Left ventricle myocardium superior (tissue), 1 donor: ENCODE results near the gene ZC3H8. TPM values are rescaled to one million over a fixed set of nuclear protein-coding genes. Genes with fewer than 3 reads are reported as not detected.

Experiments
- ATAC-seq: fragments of 200-7000 bp; cut with Tn5 transposase; one replicate; pipeline ENCODE4 v1.9.1; 2020; ENCODE audit warnings: mild to moderate bottlenecking, moderate library complexity
- DNase-seq: peaks from one replicate; pipeline ENCODE4 v3.0.0-alpha.2; 2020
- intact Hi-C: fragments of 100-400 bp; cut with micrococcal nuclease; formaldehyde crosslinking; loops from one replicate; pipeline ENCODE4 v1.11.0; 2022
- total RNA-seq: library from RNA; stranded (reverse); fragmentation: NEBNext Ultra II Directional; extraction: Animal tissue kit (Norgen Biotek cat#: 25700); gene quantifications from one replicate; pipeline ENCODE4 v1.2.1, GENCODE V29; 2021
- donor health status: DM: no; HTN: yes; CAD: no; lungs with severe emphysema.

Gene ZC3H8
- total RNA-seq, 1 donor from 2014 or later = 14.0 TPM

GRCh38 chr2:112174383-112174782 is 80.5 kb downstream of the ZC3H8 start:
- intact Hi-C loops = no loop called here
- no peak for ATAC-seq
- no peak for DNase-seq

DNA sequence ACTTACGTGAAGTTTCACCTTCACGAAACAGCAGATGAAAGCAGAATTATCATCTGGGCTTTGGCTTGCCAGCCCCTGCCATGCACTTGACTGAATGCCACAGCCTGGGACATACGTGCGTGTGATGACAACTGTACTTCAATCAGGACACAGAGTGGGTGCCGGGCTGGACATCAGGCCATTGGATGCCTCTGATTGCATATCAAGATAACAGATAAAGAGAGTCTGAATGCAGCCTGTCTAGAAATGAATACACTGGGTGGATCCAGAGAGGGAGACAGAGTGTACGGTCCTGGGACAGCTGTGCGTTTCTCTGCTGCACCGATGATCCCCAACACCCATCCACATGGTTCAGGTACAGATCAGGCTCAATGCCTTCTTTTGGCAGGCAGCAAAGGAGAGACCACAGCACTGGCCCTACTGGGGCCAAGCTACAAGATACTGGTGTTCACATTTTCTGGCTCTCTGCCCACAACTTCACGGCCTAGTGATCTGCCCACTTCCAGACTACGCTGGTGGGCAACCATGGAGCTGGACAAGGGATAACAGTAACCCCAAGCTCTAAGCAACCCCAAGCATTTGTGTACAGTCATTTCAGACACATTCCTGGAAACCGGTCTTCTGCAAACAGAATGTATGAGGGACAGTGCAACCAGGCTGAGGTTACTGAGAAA is 81.1 kb downstream of the ZC3H8 start:
- intact Hi-C loops = no loop called here
- DNase-seq (no peak), ATAC-seq (no peak)

GRCh38 chr2:112170495-112170894 is 84.3 kb downstream of the ZC3H8 start:
- DNase-seq (no peak), ATAC-seq (no peak)
- intact Hi-C loops = no loop called here

DNA sequence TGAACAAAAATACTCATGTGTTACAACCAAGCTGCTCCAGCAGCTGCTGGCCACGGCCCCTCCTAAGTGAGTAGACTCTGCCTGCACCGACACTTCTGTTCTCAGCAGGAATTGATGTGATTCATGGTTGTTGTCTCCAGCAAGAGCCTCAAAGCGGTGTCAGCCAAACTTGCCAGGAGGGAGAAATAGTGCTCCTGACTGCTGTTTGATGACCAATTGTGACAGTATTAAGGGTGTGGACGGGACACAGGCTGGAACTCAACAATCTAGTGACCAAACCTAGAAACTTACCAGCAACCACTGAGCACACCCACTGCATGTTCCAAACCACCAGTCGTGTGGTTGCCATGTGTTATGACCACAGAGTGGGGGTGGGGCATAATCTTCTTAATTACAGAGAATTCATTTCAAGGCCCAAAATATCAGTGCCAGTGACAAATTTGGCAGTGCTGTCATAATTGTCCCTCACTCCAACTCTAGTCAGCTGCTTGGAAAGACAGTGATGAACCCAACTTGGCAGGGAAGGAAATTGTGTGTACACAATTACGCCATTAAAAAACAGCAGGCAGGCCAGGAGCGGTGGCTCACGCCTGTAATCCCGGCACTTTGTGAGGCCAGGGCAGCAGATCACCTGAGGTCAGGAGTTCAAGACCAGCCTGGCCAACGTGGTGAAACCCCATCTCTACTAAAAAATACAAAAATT is 86.3 kb downstream of the ZC3H8 start:
- intact Hi-C loops = no loop called here
- ATAC-seq (no peak), DNase-seq (no peak)

DNA sequence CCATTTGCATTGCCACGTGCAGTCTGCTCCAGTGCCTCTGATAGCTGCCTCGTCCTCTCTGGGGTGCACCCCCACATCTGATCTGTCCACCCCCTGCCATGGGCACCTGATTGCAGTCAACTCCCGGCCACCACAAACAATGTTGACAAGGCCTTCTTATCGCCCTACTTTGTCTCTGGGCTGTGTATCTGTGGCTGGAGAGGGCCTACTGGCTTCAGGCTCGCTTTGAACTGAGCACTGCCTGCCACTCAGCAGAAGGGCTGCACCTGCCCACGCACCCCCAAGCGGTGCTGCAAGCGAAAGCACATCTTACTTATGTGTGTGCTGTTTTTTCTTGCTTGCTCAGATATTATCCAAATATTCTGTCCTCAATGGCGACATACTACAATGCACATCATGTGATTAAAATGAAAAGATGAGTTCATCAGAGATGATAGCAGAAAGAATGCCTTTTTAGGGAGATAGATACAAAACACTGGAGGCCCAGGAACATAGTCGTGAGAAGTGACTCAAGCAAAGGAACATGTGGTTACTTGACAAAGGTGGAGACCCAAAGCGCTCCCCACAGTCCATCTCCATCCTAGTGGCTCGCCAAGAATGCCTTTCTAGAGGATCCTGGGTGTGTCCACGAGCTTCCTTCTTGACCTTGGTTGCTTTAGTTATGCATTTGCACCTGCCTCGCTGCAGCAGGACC is 87.9 kb downstream of the ZC3H8 start:
- intact Hi-C loops = no loop called here
- DNase-seq (no peak), ATAC-seq (no peak)

DNA sequence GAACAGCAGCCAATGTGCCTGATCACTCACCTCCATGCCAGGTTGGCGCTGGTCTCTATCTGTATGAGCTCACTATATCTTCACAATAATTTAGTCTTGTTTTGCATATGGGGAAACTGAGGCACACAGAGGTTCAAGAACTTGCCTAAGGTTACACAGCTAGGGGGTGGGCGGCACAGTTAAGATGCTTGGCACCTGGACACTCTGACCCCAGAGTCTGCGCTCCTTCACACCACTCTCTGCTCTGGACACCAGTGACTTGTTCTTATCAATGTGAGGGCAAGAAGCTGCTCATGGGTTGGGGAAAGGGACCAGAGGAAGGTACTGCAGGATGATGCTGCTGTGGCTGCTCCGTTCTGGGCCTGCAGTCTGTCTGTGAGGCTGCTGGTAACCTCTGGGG is 89.5 kb downstream of the ZC3H8 start:
- no peak for ATAC-seq
- intact Hi-C loops = no loop called here
- no peak for DNase-seq

DNA sequence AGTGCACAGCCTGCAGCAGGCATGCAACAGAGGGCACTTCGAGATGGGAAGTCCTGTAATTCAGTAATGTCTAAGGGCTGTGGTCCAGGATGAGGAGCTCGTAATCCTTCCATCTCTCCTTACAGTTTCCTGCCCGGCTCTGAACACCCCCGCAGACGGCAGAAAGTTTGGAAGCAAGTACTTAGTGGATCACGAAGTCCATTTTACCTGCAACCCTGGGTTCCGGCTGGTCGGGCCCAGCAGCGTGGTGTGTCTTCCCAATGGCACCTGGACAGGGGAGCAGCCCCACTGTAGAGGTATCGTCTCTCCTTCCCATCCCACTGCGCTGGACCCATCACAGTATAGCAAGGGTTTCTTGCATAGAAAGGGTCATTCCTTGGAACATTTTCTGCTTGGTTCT is 90.0 kb downstream of the ZC3H8 start:
- intact Hi-C loops = no loop called here
- DNase-seq = no peak
- ATAC-seq = no peak

DNA sequence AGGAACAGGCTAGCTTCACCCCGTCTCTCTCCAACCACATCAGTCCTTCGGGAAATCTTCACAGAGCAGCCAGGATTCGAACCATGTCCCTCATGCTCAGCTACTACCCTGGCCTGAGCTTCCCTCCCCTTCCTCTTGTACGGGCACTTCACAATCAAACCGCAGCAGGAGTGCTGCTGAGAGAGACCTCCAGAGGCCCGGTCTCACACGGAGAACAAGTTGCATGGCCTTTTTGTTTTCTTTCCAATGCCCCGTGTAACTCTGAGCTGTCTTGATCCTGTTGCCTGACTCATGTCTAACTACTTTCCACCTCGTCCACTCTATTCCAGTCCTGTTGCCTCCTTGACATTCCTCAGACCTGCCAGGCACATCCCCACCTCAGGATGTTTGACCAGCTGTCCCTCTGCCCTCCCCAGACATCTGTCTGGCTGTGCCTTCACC is 91.3 kb downstream of the ZC3H8 start:
- ATAC-seq (no peak), DNase-seq (no peak)
- intact Hi-C loops = no loop called here

DNA sequence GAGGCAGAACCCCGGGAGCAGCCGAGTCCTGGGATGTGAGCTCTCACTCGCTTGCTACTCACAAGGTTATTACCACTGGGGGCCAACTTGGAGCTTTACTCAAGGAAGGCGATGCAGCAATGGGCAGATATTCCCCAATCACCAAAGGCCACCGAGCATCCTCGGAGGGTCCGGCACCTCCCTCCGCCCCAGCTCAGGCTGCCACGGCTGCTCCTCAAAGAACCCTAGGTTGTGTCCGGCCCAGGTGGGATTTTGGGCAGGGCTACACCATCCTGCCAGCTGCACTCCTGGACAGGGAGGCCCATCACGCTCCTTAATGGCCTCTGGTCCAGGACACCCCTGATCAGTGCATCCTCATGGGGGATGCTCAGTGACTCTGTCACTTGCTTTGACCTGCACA is 91.9 kb downstream of the ZC3H8 start:
- ATAC-seq = no peak
- intact Hi-C loops = no loop called here
- DNase-seq = no peak

DNA sequence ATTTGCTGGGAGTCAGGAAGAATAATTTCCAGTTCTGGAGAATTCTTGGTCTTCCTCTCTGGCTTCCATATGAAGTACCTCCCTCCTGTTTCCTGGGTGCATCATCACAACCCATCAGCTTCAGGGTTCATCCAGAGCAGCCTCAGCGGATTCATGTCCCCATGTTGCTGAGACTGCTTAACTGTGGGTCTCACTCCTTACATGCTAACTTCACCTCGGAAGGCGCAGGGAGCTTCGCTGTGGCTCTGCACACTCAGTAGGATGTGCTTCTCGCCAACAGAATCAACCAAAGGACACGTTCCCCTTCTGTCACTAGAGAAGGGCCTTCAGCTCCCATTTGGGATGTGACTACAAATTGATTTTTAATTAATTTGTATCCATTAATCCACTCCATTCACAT is 92.5 kb downstream of the ZC3H8 start:
- ATAC-seq = no peak
- no peak for DNase-seq
- intact Hi-C loops = no loop called here

Other genes with a start within 250 kb of the ZC3H8 start
- gene TMEM87B, start 199.8 kb downstream of the ZC3H8 start, total RNA-seq = 4.7 TPM
- gene FBLN7, start 116.7 kb downstream of the ZC3H8 start, total RNA-seq = 0.32 TPM
- 21.8 TPM for gene ZC3H6, start 20.6 kb upstream of the ZC3H8 start, total RNA-seq
- gene RGPD8, start 178.6 kb upstream of the ZC3H8 start, total RNA-seq = 7.8 TPM
- gene TTL, start 227.1 kb upstream of the ZC3H8 start, total RNA-seq = 44.3 TPM